ENCODE data around the gene MBP. TPM values are rescaled to one million over a fixed set of nuclear protein-coding genes. Genes with fewer than 3 reads are reported as not detected.
"Not testable (repeated sequence)": the region's sequence is repeated elsewhere in the genome, so short reads cannot be mapped to it uniquely, and the experiment has no call there.

The MBP gene
- total RNA-seq, 2 donors from 2014 or later, result 41.7 to 42.2 TPM

DNA sequence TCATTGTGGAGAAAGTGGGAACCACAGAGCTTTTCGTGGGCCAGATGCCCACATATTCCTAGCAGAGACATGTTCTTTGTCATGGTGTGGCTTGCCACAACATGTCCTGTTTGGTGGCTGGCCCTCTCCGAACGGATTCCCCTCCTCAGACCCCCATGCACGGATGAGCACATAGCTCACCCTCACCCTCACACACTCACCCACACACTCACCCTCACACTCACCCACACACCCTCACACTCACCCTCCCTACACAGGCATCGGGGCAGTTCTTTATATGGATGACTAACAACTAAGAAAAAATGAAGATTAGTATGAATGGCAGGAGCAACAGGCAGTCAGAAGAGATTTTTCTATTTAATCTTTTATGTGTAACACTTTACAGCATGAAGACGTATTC lies 160.3 kb downstream of the MBP start:
- H3K9me3 ChIP-seq, result no peaks in the 10 kb centered on the region
- no peak overlapping the region for H3K27ac ChIP-seq
- no peak for DNase-seq (ENCODE audit: low spot score)
- H3K4me1 ChIP-seq (ENCODE audit: control insufficient read depth in 1 of 2, low read depth in 2 of 2), result no peaks in the 10 kb centered on the region
- no peaks in the 10 kb centered on the region for H3K27me3 ChIP-seq (replicated peaks; ENCODE audit: insufficient read depth)
- H3K36me3 ChIP-seq, result no peaks in the 10 kb centered on the region
- no peak for ATAC-seq (ENCODE audit: insufficient number of reproducible peaks, low FRiP score, low read depth)
- TF ChIP-seq, protein P1, sequence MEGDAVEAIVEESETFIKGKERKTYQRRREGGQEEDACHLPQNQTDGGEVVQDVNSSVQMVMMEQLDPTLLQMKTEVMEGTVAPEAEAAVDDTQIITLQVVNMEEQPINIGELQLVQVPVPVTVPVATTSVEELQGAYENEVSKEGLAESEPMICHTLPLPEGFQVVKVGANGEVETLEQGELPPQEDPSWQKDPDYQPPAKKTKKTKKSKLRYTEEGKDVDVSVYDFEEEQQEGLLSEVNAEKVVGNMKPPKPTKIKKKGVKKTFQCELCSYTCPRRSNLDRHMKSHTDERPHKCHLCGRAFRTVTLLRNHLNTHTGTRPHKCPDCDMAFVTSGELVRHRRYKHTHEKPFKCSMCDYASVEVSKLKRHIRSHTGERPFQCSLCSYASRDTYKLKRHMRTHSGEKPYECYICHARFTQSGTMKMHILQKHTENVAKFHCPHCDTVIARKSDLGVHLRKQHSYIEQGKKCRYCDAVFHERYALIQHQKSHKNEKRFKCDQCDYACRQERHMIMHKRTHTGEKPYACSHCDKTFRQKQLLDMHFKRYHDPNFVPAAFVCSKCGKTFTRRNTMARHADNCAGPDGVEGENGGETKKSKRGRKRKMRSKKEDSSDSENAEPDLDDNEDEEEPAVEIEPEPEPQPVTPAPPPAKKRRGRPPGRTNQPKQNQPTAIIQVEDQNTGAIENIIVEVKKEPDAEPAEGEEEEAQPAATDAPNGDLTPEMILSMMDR (IDR thresholded peaks at IDR 0.05), result no peak
- no peak overlapping the region for H3K4me3 ChIP-seq

DNA sequence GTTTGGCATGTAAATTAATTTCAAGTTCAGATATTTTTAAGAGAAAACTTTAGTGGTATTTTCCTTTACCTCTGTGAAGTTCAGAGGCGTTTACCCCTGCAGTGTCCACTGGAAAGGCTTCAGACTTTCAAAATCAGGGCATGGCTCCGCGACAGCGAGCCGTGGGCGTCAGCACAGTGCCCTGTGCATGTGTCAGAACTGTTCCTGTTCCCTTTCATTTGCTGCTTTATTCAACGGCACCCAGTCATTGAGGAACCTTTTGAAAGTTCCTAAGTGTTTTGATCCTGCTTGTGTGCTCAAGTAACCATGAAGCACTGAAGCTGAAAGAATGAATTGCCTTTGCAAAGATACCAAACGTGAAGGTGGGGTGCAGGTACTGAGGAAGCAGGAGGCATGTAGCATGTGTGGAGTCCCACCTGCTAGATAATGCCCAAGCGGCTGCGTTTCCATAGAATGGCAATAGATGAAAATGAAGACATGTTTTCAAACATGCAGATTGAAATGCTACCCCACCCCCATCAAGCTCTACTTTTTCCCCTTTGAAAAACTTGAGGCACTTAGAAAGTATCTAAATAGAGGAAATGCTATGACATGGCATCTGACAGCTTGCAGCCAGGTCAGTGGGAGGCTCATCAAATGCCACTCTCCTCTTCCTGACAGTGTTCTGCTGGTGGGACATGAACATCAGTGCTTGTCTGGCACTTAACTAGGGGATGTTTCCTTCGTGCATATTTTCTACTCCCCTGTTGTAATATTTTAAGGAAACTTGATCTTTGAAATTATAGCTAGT lies 161.6 kb downstream of the MBP start:
- DNase-seq (ENCODE audit: low spot score) (no peak), ATAC-seq (ENCODE audit: insufficient number of reproducible peaks, low FRiP score, low read depth) (no peak)
- TF ChIP-seq, protein P1 (IDR thresholded peaks at IDR 0.05), result no peak
- Histone ChIP-seq H3K36me3 (no peaks in the 10 kb centered on the region), H3K4me3 (no peak overlapping the region), H3K4me1 (ENCODE audit: control insufficient read depth in 1 of 2, low read depth in 2 of 2) (no peaks in the 10 kb centered on the region), H3K27ac (no peak overlapping the region), H3K27me3 (replicated peaks; ENCODE audit: insufficient read depth) (no peaks in the 10 kb centered on the region), H3K9me3 (no peaks in the 10 kb centered on the region)

- TF ChIP-seq, protein P1 (IDR thresholded peaks at IDR 0.05), result no peak
- Histone ChIP-seq H3K36me3 (no peaks in the 10 kb centered on the region), H3K4me1 (ENCODE audit: control insufficient read depth in 1 of 2, low read depth in 2 of 2) (no peaks in the 10 kb centered on the region), H3K27me3 (replicated peaks; ENCODE audit: insufficient read depth) (no peaks in the 10 kb centered on the region), H3K9me3 (no peaks in the 10 kb centered on the region), H3K27ac (no peak overlapping the region), H3K4me3 (no peak overlapping the region)
- ATAC-seq (ENCODE audit: insufficient number of reproducible peaks, low FRiP score, low read depth) (no peak), DNase-seq (ENCODE audit: low spot score) (no peak)
These were observed 164.7 kb downstream of the MBP start for GRCh38 chr18:76967721-76968472.

- not testable (repeated sequence) for ATAC-seq (ENCODE audit: insufficient number of reproducible peaks, low FRiP score, low read depth); H3K4me3 ChIP-seq
These were observed 165.3 kb downstream of the MBP start for GRCh38 chr18:76967299-76967698.

DNA sequence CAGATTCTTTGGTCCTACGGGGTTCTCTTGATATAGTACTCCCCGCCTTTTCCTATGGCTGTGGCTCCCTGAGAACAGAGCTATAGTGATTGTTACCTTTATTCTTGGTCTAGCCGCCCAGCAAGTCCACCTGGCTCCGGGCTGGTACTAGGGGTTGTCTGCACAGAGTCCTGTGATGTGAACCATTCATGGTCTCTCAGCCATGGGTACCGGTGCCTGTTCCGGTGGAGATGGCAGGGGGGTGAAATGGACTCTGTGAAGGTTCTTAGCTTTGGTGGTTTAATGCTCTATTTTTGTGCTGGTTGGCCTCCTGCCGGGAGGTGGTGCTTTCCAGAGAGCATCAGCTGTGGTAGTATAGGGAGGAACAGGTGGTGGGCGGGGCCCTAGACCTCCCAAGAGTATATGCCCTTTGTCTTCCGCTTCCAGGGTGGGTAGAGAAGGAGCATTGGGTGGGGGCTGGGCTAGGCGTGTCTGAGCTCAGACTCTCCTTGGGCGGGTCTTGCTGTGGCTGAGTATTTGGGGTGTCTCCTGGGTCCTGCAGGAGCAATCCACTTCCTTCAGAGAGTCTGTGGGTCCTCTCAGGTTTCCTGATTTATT lies 166.9 kb downstream of the MBP start:
- not testable (repeated sequence) for H3K4me1 ChIP-seq (ENCODE audit: control insufficient read depth in 1 of 2, low read depth in 2 of 2); ATAC-seq (ENCODE audit: insufficient number of reproducible peaks, low FRiP score, low read depth); H3K27ac ChIP-seq; DNase-seq (ENCODE audit: low spot score); H3K27me3 ChIP-seq (replicated peaks; ENCODE audit: insufficient read depth); H3K36me3 ChIP-seq; H3K4me3 ChIP-seq; H3K9me3 ChIP-seq

More at GRCh38 chr18:76967299-76967698, 165.3 kb downstream of the MBP start:
- not testable (repeated sequence) for H3K27me3 ChIP-seq (replicated peaks; ENCODE audit: insufficient read depth); H3K9me3 ChIP-seq; DNase-seq (ENCODE audit: low spot score); H3K36me3 ChIP-seq; H3K27ac ChIP-seq; H3K4me1 ChIP-seq (ENCODE audit: control insufficient read depth in 1 of 2, low read depth in 2 of 2)

DNA sequence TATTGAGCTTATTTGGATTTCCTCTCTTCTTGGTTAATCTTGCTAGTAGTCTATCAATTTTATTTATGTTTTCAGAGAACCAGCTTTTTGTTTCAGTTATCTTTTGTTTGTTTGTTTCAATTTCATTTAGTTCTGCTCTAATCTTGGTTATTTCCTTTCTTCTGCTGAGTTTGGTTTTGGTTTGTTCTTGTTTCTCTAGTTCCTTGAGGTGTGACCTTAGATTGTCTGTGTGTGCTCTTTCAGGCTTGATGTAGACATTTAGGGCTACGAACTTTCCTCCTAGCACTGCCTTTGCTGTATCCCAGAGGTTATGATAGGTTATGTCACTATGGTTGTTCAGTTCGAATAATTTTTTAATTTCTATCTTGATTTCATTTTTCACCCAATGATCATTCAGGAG lies 168.6 kb downstream of the MBP start:
- H3K9me3 ChIP-seq, result no peaks in the 10 kb centered on the region
- no peak overlapping the region for H3K4me3 ChIP-seq
- TF ChIP-seq, protein P1 (IDR thresholded peaks at IDR 0.05), result no peak
- no peak overlapping the region for H3K27ac ChIP-seq
- H3K4me1 ChIP-seq (ENCODE audit: control insufficient read depth in 1 of 2, low read depth in 2 of 2), result peaks cover 0 to 3% of the 10 kb centered on the region in 2 donors
- H3K27me3 ChIP-seq (replicated peaks; ENCODE audit: insufficient read depth), result no peaks in the 10 kb centered on the region
- no peak for DNase-seq (ENCODE audit: low spot score)
- ATAC-seq (ENCODE audit: insufficient number of reproducible peaks, low FRiP score, low read depth), result no peak
- H3K36me3 ChIP-seq, result peaks cover 11% of the 10 kb centered on the region

Measured in thoracic aorta (tissue), 2 donors.